Activated gamma-delta T cell treated with Interleukin-2 at 50 U/mL for 16 hours (primary cell): Measurements from ENCODE around the gene HIGD1C.
"Not testable (repeated sequence)": the region's sequence is repeated elsewhere in the genome, so short reads cannot be mapped to it uniquely, and the experiment has no call there.

Source experiments
- DNase-seq: peaks from one replicate; pipeline ENCODE4 v3.0.0-alpha.2; 2020

Gene HIGD1C

DNA sequence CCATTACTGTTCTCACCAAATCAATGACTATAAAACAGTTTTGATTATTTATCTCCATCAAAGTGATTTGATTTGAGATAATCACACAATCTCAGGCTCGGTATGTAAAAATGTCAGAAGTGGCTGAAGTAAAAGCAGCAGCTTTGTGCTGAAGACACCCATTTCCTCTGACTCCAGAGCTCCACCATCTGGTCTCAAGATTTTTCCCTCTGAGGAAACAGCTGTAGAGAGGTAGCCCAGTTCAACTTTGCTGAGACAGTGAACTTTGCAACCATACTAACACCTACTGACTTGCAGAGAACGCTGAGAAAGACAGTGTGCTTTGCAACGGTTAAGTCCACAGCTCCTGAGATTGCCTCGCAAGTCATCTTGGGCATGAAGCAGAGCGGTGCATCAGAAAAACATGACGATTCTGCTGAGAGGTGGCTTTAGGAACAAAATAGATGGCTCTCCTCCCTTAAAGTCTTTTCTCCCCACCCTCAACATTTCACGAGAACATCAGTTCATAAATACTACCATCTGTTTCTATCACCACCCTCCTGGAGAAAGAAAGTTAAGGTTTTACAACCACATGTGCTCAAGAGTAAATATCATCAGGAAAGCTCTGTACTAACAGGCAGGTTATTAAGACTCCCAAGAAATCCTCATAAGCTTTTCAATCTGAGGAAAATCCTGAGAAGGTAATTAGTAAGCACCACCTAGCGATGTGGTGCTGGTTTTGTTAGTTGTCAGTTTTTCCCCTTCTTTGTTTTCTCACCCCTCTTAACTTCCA is 34.8 kb downstream of the HIGD1C start:
- peak; percentile 14 for DNase-seq

DNA sequence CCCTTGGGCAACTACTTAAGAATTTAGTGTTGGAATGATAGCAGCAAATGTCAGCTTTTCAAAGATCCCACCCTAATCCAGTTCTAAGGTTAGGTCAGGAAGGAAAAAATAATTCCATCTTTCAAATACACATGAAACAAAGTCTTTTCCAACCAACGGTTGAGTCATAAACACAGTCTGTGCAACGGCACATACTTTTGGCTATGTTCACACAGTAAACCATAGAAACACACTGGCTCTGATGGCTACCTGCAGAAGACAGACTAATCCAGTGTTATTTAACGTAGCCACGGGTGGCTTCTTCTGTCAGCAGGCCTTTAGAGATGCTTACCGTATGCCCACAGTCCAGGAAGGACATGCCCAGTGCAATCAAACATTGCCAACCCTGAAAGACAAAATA is 35.7 kb downstream of the HIGD1C start:
- no peak for DNase-seq

DNA sequence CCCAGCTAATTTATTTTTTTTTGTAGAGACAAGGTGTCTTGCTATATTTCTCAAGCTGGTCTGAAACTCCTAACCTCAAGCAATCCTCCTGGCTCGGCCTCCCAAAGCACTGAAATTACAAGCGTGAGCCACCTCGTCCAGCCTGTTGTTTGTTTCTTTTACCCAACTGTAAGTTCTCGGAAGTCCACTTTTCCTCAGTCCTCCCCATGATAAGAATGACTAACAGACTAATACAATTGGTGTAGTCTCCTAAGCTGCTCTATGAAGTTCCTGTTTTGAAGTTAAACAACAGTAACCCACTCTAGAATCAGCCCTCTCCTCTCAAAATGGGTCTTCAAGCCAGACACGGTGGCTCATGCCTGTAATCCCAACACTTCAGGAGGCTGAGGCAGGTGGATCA is 36.5 kb downstream of the HIGD1C start:
- DNase-seq = no peak

DNA sequence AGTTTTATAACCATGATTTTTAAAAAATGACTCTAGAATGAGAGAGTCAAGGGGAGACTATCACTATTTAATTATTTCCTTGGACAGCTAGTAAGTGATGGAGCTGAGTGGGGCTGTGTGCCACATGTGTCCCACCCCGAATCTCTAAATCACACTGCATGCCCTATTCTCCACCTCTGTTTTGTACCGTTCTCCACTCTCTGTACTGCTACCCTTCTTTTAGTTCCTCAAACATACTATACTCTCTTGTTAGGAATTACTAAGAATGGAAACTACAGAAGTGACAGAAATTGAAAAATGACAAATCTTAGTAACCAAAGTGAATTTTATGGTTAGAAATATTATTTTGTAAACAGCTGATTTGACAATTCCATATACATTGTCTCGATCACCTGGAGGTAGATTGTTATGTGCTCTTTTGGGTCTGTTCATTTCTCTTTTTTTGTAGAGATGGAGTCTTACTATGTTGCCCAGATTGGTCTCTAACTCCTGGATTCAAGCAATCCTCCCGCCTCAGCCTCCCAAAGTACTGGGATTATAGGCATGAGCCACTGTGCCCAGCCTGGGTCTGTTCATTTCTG is 37.9 kb downstream of the HIGD1C start:
- no peak for DNase-seq

DNA sequence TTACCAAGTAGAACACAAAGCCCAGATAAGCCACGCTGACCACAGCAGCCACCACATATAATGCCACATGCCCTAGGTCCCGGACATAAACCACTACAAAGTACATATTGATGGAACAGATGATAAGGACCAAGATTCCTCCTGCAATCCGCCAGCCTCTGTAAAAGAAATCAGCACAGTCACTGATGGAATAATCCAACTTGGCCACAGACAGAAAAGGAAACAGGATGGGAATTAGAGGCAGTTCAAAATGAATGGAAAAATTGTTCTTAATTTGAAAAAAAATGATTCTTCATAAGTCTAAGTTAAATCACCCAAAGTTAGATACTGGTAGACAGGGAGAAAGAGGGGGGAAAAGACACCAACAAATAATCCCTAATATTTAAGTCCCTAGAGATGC is 38.4 kb downstream of the HIGD1C start:
- DNase-seq = no peak

DNA sequence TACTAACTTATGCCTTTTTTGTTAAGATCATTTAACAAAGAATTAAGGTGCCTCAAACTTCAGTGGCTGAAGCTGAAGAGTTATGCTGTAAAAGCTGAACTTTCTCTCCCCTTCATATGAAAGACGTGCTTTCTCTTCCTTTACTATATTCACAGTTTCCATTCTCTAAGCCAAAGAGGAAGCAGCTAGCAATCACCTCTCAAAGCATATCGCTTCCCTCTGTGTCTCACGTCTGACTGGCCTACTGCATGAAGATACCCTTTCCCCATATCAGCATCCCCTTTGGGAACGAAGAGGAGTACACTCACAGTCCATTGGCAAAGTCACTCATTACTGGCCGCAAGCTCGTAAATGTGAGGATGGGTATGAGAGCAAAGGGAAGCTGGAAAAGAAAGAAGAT is 38.9 kb downstream of the HIGD1C start:
- no peak for DNase-seq

DNA sequence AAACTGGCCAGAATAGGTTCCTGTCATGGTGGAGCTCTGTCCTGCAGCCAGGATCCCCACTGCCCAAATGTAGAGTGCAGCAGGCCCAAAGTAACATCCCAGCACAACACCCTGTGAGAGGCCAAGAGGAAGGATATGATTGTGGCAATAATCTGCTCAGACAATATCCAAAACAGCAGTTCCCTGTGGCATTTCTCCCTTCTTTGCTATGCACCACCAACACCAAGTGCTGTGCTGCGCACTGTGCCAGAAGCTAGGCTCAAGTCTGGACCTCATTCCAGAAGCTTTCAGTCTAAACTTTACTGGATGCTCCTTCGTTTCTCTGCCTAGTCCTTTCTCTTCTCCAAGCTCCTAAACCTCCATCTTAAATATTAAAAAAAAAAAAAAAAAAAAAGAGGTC is 40.5 kb downstream of the HIGD1C start:
- no peak for DNase-seq

DNA sequence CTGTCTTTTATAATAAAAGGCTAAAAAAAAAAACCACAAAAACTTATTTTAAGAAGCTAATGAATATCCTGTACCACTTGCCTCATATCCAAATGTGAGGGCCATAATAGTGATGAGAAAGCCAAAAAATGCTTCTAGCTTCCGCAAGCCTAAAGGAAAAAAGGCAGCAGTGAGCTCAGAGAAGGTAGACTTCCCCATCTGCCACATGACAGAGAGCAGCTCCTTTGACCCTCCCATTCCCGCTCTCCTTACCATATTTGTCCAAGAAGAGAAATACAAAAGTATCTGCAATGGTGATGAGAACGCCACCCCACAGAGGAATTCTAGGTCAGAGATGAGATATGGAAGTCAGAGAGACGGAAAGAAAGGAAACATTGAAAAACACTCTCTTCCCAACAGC is 46.7 kb downstream of the HIGD1C start:
- no peak for DNase-seq

DNA sequence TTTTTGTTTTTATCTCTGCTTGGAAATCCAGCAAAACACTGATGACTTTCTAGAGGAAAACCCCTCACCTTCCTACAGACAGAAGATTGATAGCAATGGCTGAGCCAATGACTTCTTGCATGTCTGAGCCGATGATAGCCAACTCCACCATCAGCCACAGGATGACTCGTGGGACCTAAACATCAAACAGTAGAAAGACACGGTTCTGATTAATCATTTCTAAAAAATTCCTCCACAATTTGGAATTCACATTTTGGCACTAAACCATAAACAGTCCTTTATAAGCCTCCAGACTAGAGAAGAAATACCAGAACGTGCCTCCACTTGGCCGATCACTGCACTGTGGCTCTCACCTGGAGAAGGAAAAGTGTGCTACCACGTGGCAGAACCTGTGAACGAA is 47.9 kb downstream of the HIGD1C start:
- no peak for DNase-seq

DNA sequence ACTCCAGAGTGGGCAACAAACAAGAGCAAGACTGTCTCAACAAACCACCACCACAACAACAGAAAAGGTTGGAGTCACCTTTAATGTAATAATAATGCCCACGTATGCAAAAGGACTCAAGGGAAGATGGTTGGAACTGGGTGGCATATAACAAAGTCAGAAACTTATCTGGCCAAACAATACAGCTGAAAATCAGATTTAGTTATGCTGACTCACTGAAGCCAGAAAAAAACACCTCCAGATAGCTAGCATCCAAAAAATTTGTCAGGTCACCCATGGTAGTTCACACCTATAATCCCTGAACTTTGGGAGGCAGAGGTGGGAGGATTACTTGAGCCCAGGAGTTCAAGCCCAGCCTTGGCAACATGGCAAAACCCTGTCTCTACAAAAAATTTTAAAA is 49.5 kb downstream of the HIGD1C start:
- no peak for DNase-seq

DNA sequence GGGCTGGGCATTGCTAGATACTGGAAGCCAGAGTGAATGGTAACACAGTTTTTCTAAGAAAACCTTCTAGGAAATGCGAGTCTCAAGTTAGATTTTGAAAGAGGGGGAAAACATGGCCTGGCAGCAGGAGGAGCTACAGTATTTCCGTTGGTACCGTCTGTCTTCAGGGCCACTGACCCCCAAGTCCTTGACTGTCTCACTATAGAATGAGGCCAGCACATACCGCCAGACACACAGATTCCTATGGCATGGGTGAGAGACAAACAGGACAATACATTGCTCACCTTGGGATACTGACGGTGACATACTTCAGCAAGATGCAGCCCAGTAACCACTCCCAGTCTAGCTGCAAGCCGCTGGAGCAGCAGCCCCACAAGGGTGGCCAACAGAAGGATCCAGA is 52.2 kb downstream of the HIGD1C start:
- no peak for DNase-seq

DNA sequence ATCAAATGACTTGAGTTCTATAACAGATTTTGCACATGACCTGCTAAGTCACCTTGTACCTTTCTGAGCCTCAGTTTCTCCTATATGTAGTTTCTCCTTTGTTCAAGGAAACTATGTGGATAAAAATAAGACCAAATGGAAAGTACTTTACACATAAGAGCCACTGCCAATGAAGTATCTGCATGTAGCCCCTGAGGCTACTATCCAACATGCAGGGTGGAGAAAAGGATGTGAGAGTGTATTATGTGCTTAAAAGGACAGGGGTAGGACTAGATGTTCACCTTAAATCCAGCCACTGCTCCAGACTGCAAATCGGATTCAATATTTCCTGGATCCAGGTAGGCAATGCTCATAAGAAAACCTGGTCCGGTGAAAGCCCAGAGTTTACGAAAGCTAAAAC is 52.7 kb downstream of the HIGD1C start:
- no peak for DNase-seq

DNA sequence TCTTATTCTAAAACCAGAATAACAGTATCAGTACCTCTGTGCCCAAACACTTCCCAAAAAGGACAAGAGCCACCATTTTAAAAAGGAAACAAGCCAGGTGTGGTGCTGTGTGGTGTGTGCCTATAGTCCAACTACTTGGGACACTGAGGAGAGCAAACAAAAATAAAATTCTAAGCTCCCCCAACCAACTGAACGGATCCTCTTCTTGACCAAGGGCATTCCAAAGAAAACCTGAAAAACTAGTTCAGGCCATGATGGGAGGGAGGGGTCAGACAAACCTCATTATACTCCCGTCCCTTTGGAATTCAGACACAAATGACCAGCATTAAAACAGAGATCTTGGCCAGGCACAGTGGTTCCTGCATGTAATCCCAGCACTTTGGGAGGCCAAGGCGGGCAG is 53.3 kb downstream of the HIGD1C start:
- DNase-seq = no peak

DNA sequence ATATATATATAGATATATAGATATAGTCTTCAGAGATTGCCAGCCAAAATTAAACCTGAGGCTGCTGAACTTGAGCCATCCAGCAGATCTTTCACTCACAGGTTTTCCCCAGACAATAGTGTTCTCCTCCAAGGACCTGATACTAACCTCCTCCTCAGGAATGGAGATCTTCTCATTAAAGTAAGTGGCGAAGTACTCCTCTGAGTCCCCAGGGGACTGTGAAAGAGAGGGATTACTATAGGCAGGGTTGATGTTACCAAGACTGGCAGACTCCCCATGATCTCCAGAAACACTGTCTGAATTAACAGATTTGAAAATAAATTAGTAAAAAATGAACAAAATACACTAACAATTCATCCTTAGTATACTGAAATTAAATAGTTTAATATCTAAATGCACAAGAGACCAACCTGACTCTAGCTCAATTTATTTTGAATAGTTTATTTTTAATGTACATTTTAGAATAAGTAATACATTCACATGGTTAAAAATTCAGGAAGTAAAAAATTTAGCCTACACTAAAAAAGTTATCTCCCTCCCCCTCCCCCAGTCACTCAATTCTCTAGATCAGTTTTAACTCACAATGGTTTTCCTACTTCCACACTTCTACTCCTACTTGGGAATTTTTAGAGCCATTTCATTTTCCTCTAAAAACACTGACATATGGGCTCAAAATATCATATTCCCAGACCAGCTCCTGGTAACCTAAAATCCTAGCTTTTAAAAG is 56.1 kb downstream of the HIGD1C start:
- no peak for DNase-seq

DNA sequence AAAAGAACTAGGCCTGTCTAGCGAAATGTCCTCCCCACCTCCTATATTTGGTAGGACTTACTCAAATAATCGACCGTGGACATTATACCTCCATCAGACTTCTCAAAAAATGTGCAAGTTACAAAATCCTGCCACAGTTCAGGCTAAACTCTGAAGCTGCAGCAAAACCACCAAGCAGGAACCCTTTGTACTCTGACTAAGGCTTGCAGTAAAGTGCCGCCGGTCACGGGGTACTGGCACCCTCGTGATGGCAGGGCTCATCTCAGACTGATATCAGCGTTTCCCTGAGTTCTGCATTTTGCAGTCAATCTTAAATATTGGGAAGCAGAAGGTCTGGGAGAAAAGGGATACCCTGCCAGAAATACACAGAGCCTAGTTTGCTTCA is 56.7 kb downstream of the HIGD1C start:
- peak; percentile 47 for DNase-seq

DNA sequence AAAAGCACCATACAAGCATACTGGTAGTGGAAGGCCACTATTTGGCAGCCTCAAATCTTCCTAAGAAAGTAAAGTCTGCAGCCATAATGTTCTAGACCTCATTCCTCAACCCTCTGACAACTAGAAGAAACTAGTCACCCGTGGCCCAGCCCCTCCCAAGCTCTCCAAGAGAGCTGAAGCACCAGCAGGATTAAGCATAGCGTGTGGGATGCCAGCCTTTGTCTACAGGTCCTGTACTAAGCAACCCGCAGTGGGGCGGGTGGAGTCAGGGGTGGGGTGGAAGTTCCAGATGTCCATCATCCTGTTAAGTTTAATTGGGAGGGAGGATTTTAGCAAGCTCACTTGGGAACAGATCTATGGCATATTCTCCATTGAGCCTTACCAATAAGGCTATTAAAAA is 59.6 kb downstream of the HIGD1C start:
- no peak for DNase-seq

DNA sequence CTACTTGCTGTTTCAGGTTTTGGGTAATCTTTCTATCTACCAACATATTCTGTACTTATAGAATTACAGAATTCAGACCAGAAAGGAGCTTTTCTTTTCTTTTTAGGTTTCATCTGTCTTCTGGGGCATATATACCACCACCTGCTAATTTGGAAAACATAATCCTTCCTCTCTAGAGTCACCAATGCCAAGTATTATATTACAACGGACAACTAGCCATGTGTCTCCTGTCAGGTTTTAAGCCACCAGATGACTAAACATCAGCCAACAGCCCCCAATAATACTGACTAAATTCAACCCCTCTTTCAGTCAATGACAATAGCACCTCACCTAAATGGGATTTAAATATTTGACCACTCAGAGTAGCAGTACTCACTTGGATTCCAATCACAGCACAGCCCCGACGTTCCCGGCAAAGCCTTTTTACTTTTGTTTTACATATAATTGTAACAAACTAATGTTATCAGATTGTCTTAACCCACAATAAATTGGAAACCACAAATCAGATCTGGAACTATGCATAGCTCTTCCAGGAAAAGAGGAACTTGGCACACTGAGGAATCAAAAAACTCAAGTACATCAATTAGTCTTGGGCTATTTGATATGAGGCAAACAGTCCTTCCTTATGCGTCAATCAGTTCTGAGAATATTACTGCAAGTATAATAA is 60.4 kb downstream of the HIGD1C start:
- no peak for DNase-seq

DNA sequence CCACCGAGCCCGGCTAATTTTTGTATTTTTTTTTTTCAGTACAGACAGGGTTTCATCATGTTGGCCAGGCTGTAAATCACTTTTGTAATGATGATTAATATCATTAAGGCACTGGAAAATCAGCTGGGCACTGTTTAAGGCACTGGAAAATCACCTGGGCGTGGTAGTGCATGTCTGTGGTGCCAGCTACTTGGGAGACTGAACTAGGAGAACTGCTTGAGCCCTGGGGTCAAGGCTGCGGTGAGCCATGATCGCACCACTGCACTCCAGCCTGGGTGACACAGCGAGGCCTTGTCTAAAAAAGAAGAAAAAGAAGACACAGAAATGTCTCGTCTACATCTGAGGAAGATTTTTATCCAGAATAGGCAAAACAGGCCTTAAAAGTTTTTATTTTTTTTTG is 61.1 kb downstream of the HIGD1C start:
- no peak for DNase-seq

DNA sequence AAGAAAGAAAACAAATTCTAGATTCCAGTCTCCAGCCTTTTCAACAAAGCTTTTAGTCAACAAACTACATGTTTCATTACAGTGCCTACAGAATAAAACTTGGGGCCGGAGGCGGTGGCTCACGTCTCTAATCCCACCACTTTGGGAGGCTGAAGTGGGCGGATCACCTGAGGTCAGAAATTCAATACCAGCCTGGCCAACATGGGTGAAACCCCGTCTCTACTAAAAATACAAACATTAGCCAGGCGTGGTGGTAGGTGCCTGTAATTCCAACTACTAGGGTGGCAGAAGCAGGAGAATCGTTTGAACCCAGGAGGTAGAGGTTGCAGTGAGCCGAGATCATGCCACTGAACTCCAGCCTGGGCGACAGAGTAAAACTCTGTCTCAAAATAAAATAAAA is 62.1 kb downstream of the HIGD1C start:
- not testable (repeated sequence) for DNase-seq

DNA sequence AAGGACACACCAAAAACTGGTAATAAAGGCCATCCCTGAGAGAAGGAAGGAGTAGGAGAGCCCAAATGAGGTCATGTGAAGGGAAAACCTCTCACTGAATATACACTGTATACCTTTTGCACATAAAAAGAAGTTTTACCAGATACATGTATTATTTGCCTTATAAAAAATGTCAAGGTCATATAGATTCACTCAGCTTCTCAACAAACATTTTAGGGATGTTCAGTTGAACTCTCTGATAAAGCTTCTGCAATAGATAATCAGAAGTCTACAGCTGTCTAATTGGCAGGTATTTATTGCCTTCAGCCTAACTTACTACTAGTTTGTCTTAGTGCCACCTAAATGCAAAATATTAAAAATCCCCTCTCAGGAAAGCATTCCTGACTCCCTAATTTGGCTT is 65.1 kb downstream of the HIGD1C start:
- DNase-seq = no peak

DNA sequence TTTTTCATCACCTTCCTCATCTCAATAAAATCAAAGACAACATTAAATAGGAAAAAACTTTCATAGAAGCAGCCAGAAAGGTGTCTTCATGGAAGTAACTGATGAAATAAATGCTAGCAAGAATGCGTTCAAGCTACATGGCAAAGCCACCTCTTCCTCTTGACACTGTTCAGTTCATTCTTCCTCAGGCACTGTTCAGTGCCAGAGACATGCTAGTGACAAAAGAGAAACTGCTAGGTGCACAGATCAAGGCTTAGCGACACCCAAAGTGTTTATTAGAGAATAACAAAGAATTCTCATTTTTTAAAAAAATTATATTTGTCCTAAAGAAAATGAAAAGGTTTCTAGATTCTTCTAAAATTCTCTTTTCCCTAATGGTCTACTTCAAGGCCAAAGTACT is 66.6 kb downstream of the HIGD1C start:
- no peak for DNase-seq

DNA sequence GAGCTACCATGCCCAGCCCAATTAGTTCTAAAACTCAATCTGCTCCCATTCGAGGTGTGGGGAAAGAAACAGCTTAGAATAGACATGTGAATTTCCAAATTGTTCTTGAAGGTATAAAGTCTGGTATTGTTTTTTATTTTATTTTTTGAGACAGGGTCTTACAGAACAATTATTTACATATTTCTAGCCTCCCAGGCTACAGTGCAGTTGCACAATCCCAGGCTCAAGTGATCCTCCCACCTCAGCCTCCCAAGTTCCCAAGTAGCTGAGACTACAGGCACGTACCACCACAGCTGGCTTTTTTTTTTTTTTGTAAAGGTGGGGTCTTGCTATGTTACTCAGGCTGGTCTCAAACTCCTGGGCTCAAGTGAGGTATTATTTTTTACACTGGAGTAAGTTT is 67.6 kb downstream of the HIGD1C start:
- DNase-seq = no peak
